ENCODE measurements around the gene CD7. TPM values are rescaled to one million over a fixed set of nuclear protein-coding genes. Genes with fewer than 3 reads are reported as not detected.

Gene CD7
- total RNA-seq, 4 donors from 2014 or later, result 0.45 to 3.0 (median 2.5) TPM; not detected in 1

DNA sequence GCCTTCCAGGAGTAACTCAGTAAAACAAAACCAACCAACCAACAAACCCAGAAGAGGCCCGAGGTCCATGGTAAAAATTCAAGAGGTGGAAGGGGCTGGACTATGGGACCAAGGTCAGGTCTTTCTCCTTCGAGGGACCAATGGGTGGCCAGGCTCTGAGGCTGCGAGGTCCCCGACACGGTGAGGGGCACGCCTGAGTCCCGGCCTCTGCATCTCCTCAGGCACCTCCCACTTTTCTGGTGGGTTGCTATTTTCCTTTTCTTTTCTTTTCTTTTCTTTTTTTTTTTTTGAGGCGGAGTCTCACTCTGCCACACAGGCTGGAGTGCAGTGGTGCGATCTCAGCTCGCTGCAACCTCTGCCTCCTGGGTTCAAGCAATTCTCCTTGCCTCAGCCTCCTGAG, 18.0 kb downstream of the CD7 start:
- Histone ChIP-seq H3K27ac (peak overlapping the region in 1 of 3 donors; percentile 74), H3K36me3 (no peaks in the 10 kb centered on the region), H3K4me3 (replicated peaks in 1 of 3) (no peak overlapping the region), H3K4me1 (peaks cover 19 to 46% of the 10 kb centered on the region in 2 donors), H3K9me3 (no peaks in the 10 kb centered on the region), H3K27me3 (no peaks in the 10 kb centered on the region)
- TF ChIP-seq POLR2A (IDR thresholded peaks at IDR 0.05), result no peak
- TF ChIP-seq, protein P1, sequence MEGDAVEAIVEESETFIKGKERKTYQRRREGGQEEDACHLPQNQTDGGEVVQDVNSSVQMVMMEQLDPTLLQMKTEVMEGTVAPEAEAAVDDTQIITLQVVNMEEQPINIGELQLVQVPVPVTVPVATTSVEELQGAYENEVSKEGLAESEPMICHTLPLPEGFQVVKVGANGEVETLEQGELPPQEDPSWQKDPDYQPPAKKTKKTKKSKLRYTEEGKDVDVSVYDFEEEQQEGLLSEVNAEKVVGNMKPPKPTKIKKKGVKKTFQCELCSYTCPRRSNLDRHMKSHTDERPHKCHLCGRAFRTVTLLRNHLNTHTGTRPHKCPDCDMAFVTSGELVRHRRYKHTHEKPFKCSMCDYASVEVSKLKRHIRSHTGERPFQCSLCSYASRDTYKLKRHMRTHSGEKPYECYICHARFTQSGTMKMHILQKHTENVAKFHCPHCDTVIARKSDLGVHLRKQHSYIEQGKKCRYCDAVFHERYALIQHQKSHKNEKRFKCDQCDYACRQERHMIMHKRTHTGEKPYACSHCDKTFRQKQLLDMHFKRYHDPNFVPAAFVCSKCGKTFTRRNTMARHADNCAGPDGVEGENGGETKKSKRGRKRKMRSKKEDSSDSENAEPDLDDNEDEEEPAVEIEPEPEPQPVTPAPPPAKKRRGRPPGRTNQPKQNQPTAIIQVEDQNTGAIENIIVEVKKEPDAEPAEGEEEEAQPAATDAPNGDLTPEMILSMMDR (IDR thresholded peaks at IDR 0.05), result no peak
- WGBS, 2 donors, result 83 to 85% methylated on average over 10 of the region's 10 CpGs
- intact Hi-C loops (cut with DNase I), result no loop called here
- no peak for DNase-seq

DNA sequence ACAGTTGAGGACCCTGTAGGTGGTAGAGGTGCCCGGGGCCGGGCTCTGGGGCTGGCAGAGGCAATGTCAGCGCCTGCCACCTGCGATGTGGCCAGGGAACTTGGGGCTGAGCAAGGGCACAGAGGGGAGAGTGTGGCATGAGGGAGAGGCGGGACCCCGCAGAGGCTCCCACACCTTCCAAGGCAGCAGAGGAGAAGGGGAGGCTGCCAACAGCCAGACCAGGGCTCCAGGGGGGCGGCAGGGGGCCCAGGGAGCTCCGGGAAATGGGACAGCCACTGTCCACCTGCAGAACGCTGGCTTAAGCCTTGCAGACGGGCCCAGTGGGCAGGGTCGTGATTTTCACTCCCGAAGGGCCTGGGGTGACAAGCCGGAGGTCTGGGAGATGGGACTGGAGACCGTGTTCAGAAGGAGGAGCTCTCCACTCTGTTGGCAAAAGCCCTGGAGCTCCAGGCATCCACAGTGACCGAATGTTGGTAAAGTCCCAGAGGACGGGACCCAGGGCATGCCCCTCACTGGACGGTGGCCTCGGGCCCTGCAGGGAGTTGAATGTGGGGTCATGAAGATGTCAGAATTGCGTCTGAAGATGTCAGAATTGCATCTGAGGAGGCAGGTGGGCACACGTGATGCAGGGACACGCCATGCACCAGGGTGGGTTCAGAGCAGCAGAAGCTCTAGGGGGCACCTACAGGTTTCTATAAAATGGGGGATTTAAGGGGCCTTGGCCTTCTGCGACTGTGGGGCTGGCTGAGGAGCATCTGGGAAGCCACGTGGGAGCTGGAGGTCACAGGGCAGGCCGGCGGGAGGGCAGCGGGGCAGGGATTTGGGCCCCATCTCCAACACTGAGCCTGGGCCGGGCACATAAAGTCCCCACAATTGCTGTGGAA, 18.6 kb downstream of the CD7 start:
- H3K4me1 ChIP-seq, result peaks cover 23 to 50% of the 10 kb centered on the region in 2 donors

DNA sequence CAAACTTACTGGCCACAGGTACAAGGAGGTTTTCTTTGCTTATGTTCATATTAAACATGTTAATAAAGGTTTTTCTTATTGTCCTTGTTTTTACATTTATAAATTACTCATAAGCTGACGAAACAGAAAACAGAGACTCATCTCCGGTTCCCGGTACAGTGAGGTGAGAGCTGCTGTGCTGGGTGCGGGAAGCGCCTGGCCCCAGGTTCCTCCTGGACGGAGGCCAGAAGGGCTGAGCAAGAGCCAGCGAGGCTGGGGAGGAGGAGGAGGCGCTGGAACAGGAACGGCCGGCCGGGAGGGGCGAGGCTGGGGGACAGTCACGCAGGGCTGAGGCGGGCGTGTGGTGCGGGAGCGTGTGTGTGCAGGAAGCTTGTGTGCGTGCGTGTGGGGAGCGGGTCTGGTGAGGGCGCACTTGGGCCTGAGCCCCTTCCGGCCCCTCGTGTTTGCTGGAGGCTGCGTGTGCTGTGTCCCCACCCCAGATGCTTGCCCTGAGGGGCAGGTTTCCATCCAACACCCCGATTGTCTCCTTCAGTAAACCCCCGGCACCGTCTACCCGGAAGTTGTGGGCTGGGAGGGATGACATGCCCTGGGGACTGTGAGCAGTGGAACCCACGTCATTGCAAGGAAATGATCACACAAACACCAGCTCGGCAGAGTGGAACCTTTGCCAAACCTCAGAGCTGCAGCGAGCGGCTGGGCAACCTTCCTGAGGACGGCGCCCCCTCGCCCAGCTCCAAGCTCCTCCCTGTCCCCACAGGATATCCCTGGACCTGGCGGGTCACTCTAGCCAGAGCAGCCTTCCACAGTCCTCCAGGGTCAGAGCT, 19.5 kb downstream of the CD7 start:
- intact Hi-C loops (cut with DNase I), result no loop called here
- H3K36me3 ChIP-seq, result no peaks in the 10 kb centered on the region
- 7 to 24% methylated on average over 20 to 23 of the region's 36 CpGs for WGBS, 2 donors
- peak; percentile 81 to 83 for DNase-seq
- no peaks in the 10 kb centered on the region for H3K9me3 ChIP-seq
- H3K27me3 ChIP-seq, result no peaks in the 10 kb centered on the region
- peak overlapping the region; percentile 74 to 96 (median 91) for H3K27ac ChIP-seq
- peaks cover 26 to 54% of the 10 kb centered on the region in 2 donors for H3K4me1 ChIP-seq
- TF ChIP-seq POLR2A (IDR thresholded peaks at IDR 0.05), result no peak
- TF ChIP-seq, protein P1 (IDR thresholded peaks at IDR 0.05), result peak in 1 of 6 experiments; percentile 3
- H3K4me3 ChIP-seq (replicated peaks in 1 of 3), result peak overlapping the region in 2 of 3 donors; percentile 4 to 41

More for the DNA sequence above, 18.6 kb downstream of the CD7 start:
- Histone ChIP-seq H3K27me3 (no peaks in the 10 kb centered on the region), H3K36me3 (no peaks in the 10 kb centered on the region), H3K4me3 (replicated peaks in 1 of 3) (peak overlapping the region in 1 of 3 donors; percentile 41), H3K9me3 (no peaks in the 10 kb centered on the region), H3K27ac (peak overlapping the region; percentile 74 to 96 (median 91))
- TF ChIP-seq POLR2A (IDR thresholded peaks at IDR 0.05), result no peak
- TF ChIP-seq, protein P1 (IDR thresholded peaks at IDR 0.05), result no peak
- no peak for DNase-seq
- intact Hi-C loops (cut with DNase I), result no loop called here
- 78 to 84% methylated on average over 27 of the region's 27 CpGs for WGBS, 2 donors

DNA sequence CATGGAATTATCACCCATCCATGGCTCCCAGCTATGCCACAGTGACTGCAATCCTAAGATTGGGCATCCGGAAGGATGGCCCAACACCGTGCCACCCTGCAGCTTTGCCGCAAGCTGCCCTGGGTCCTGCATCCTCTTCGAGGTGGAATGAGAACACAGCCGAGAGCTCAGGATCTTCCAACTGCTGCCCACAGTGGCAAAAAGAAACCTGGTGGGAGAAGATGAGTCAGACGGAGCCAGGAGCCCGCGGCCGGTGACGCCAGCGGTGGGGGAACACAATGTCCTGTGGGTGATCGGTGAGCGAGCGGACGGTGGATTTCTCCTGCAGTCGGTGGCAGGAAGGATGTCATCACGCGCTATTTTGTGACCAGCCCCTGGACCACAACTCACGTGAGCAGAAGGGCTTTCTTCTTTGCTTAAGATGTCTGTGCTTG, 20.1 kb downstream of the CD7 start:
- peak; percentile 65 to 71 for DNase-seq
- H3K27ac ChIP-seq, result peak overlapping the region; percentile 74 to 96 (median 91)
- intact Hi-C loops (cut with DNase I), result no loop called here
- H3K9me3 ChIP-seq, result no peaks in the 10 kb centered on the region
- H3K27me3 ChIP-seq, result no peaks in the 10 kb centered on the region
- 79 to 80% methylated on average over 19 of the region's 19 CpGs for WGBS, 2 donors
- H3K4me3 ChIP-seq (replicated peaks in 1 of 3), result peak overlapping the region in 1 of 3 donors; percentile 41
- TF ChIP-seq, protein P1 (IDR thresholded peaks at IDR 0.05), result no peak
- no peak for TF ChIP-seq POLR2A (IDR thresholded peaks at IDR 0.05)
- H3K4me1 ChIP-seq, result peaks cover 28 to 54% of the 10 kb centered on the region in 2 donors
- no peaks in the 10 kb centered on the region for H3K36me3 ChIP-seq

All from thyroid gland (tissue), 4 donors.